Effector CD4-positive, alpha-beta T cell (primary cell): ENCODE data around the gene ZNF438.
"Not testable (repeated sequence)": the region's sequence is repeated elsewhere in the genome, so short reads cannot be mapped to it uniquely, and the experiment has no call there.

Source experiments
- DNase-seq: peaks from one replicate; pipeline ENCODE4 v3.0.0-alpha.2; 2020

The ZNF438 gene

GRCh38 chr10:30931094-30931493 is 100.6 kb downstream of the ZNF438 start:
- DNase-seq: no peak

GRCh38 chr10:30929901-30930520 is 101.7 kb downstream of the ZNF438 start:
- DNase-seq: no peak

- not testable (repeated sequence) for DNase-seq
These were observed 102.3 kb downstream of the ZNF438 start for GRCh38 chr10:30929311-30929729.

GRCh38 chr10:30928742-30929141 is 102.9 kb downstream of the ZNF438 start:
- no peak for DNase-seq

- no peak for DNase-seq
These were observed 113.0 kb downstream of the ZNF438 start for GRCh38 chr10:30918651-30919050.

- DNase-seq: no peak
These were observed 113.9 kb downstream of the ZNF438 start for GRCh38 chr10:30917789-30918188.

GRCh38 chr10:30917067-30917466 is 114.6 kb downstream of the ZNF438 start:
- no peak for DNase-seq

GRCh38 chr10:30915146-30915545 is 116.5 kb downstream of the ZNF438 start:
- DNase-seq: no peak

GRCh38 chr10:30911303-30911863 is 120.3 kb downstream of the ZNF438 start:
- no peak for DNase-seq

GRCh38 chr10:30903397-30904138 is 128.1 kb downstream of the ZNF438 start:
- no peak for DNase-seq

- DNase-seq: no peak
These were observed 128.9 kb downstream of the ZNF438 start for GRCh38 chr10:30902621-30903396.

GRCh38 chr10:30901487-30901886 is 130.2 kb downstream of the ZNF438 start:
- DNase-seq: not testable (repeated sequence)

GRCh38 chr10:30898964-30899363 is 132.7 kb downstream of the ZNF438 start:
- no peak for DNase-seq

GRCh38 chr10:30897547-30897946 is 134.1 kb downstream of the ZNF438 start:
- no peak for DNase-seq

- no peak for DNase-seq
These were observed 134.6 kb downstream of the ZNF438 start for GRCh38 chr10:30897048-30897447.

GRCh38 chr10:30894221-30894620 is 137.4 kb downstream of the ZNF438 start:
- no peak for DNase-seq

GRCh38 chr10:30893208-30893607 is 138.5 kb downstream of the ZNF438 start:
- DNase-seq: no peak

- no peak for DNase-seq
These were observed 143.8 kb downstream of the ZNF438 start for GRCh38 chr10:30887839-30888238.

- no peak for DNase-seq
These were observed 146.2 kb downstream of the ZNF438 start for GRCh38 chr10:30885423-30885822.

GRCh38 chr10:30883751-30884150 is 147.9 kb downstream of the ZNF438 start:
- DNase-seq: no peak

- DNase-seq: no peak
These were observed 148.5 kb downstream of the ZNF438 start for GRCh38 chr10:30883116-30883515.

GRCh38 chr10:30882281-30882680 is 149.4 kb downstream of the ZNF438 start:
- DNase-seq: no peak

GRCh38 chr10:30878920-30879319 is 152.7 kb downstream of the ZNF438 start:
- no peak for DNase-seq
